HFFc6 (cell line): ENCODE results near the gene ZBTB5. TPM values are rescaled to one million over a fixed set of nuclear protein-coding genes. Genes with fewer than 3 reads are reported as not detected.
"Not testable (repeated sequence)": the region's sequence is repeated elsewhere in the genome, so short reads cannot be mapped to it uniquely, and the experiment has no call there.

ENCODE experiments used
- DNase-seq: peaks from one replicate; pipeline ENCODE4 v3.0.0-alpha.2; 2018
- H3K27ac Mint-ChIP-seq: 2 replicates; pipeline ENCODE4 v1.8.0; 2020; ENCODE audit warnings: mild to moderate bottlenecking, mixed read lengths
- H3K27me3 Mint-ChIP-seq: 2 replicates; pipeline ENCODE4 v1.8.0; 2021; ENCODE audit warnings: mild to moderate bottlenecking, moderate library complexity, mixed read lengths; ENCODE audit not compliant: insufficient read depth
- H3K36me3 Mint-ChIP-seq: 2 replicates; pipeline ENCODE4 v1.8.0; 2021; ENCODE audit warnings: low read depth, mixed read lengths
- H3K4me1 Mint-ChIP-seq: 2 replicates; pipeline ENCODE4 v1.8.0; 2020; ENCODE audit warnings: low read depth, mixed read lengths
- H3K4me3 Mint-ChIP-seq: 2 replicates; pipeline ENCODE4 v1.8.0; 2020; ENCODE audit warnings: mild to moderate bottlenecking, moderate library complexity, mixed read lengths
- H3K9me3 Mint-ChIP-seq: 2 replicates; pipeline ENCODE4 v1.8.0; 2020; ENCODE audit warnings: mild to moderate bottlenecking, mixed read lengths
- CTCF ChIP-seq: fragments of 200-600 bp; sonication (generic); IDR thresholded peaks from 2 replicates; pipeline ENCODE4 v1.5.0; 2021; ENCODE audit warnings: antibody characterized with exemption, mild to moderate bottlenecking
- total RNA-seq, 6 experiments: library from RNA; stranded (reverse); fragmentation: NEBNext Ultra II Directional; extraction: Animal tissue kit (Norgen Biotek cat#: 25700); gene quantifications; 2 replicates in 1 of 6; 3 replicates in 5 of 6; pipeline ENCODE4 v1.2.3, GENCODE V29; 2021

The ZBTB5 gene
- total RNA-seq, 6 experiments from 2014 or later = 4.6 to 5.9 (median 5.3) TPM

GRCh38 chr9:37432020-37432419 is 33.2 kb downstream of the ZBTB5 start:
- H3K4me3 Mint-ChIP-seq = no peak overlapping the region

GRCh38 chr9:37430841-37431597 is 34.2 kb downstream of the ZBTB5 start:
- no peaks in the 10 kb centered on the region; the same call in 1 of the 2 replicates for H3K27me3 Mint-ChIP-seq
- H3K27ac Mint-ChIP-seq = peak overlapping the region; percentile 55; the same call in 1 of the 2 replicates
- peaks cover 5% of the 10 kb centered on the region; the same call in 1 of the 2 replicates for H3K4me1 Mint-ChIP-seq
- DNase-seq = no peak
- H3K4me3 Mint-ChIP-seq = no peak overlapping the region
- H3K9me3 Mint-ChIP-seq = no peaks in the 10 kb centered on the region
- 0 out of 2 replicates have a peak, but pooled peaks have one; percentile 29 for TF ChIP-seq CTCF
- H3K36me3 Mint-ChIP-seq = peaks cover 9% of the 10 kb centered on the region; the same call in 1 of the 2 replicates

More at GRCh38 chr9:37432020-37432419, 33.2 kb downstream of the ZBTB5 start:
- Mint-ChIP-seq H3K27ac (no peak overlapping the region), H3K4me1 (peaks cover 5% of the 10 kb centered on the region; the same call in 1 of the 2 replicates), H3K36me3 (peaks cover 6% of the 10 kb centered on the region), H3K27me3 (no peaks in the 10 kb centered on the region; the same call in 1 of the 2 replicates), H3K9me3 (no peaks in the 10 kb centered on the region)
- TF ChIP-seq CTCF = no peak
- DNase-seq = no peak

GRCh38 chr9:37429441-37430285 is 35.6 kb downstream of the ZBTB5 start:
- Mint-ChIP-seq H3K27me3 (no peaks in the 10 kb centered on the region; the same call in 1 of the 2 replicates), H3K4me3 (no peak overlapping the region), H3K36me3 (peaks cover 12% of the 10 kb centered on the region; the same call in 1 of the 2 replicates), H3K27ac (no peak overlapping the region), H3K9me3 (no peaks in the 10 kb centered on the region), H3K4me1 (peaks cover 5% of the 10 kb centered on the region; the same call in 1 of the 2 replicates)
- no peak for TF ChIP-seq CTCF
- no peak for DNase-seq

GRCh38 chr9:37428345-37428744 is 36.9 kb downstream of the ZBTB5 start:
- no peak for DNase-seq
- H3K27ac Mint-ChIP-seq = no peak overlapping the region
- peaks cover 13% of the 10 kb centered on the region for H3K4me1 Mint-ChIP-seq
- no peak overlapping the region for H3K4me3 Mint-ChIP-seq
- no peak for TF ChIP-seq CTCF
- H3K27me3 Mint-ChIP-seq = no peaks in the 10 kb centered on the region; the same call in 1 of the 2 replicates
- peaks cover 12% of the 10 kb centered on the region; the same call in 1 of the 2 replicates for H3K36me3 Mint-ChIP-seq
- H3K9me3 Mint-ChIP-seq = no peaks in the 10 kb centered on the region

- TF ChIP-seq CTCF = no peak
- Mint-ChIP-seq H3K4me3 (no peak overlapping the region), H3K9me3 (no peaks in the 10 kb centered on the region), H3K36me3 (peaks cover 8% of the 10 kb centered on the region; the same call in 1 of the 2 replicates), H3K27ac (no peak overlapping the region), H3K27me3 (no peaks in the 10 kb centered on the region), H3K4me1 (peaks cover 14% of the 10 kb centered on the region)
- DNase-seq = no peak
Measured at GRCh38 chr9:37426846-37427245, 38.4 kb downstream of the ZBTB5 start.

- peaks cover 16% of the 10 kb centered on the region for H3K4me1 Mint-ChIP-seq
- not testable (repeated sequence) for H3K36me3 Mint-ChIP-seq, H3K4me3 Mint-ChIP-seq, H3K27ac Mint-ChIP-seq, H3K27me3 Mint-ChIP-seq, DNase-seq, H3K9me3 Mint-ChIP-seq
Measured at GRCh38 chr9:37426431-37426830, 38.8 kb downstream of the ZBTB5 start.
